ENCODE results near the gene PDS5A.
"Not testable (repeated sequence)": the region's sequence is repeated elsewhere in the genome, so short reads cannot be mapped to it uniquely, and the experiment has no call there.

PDS5A gene

GRCh38 chr4:39905019-39905418, 72.7 kb downstream of the PDS5A start:
- not testable (repeated sequence) for H3K27ac Mint-ChIP-seq

GRCh38 chr4:39900966-39901365, 76.7 kb downstream of the PDS5A start:
- Mint-ChIP-seq H3K36me3 (peaks cover 56% of the 10 kb centered on the region), H3K4me3 (no peak overlapping the region), H3K9me3 (no peaks in the 10 kb centered on the region), H3K27ac (no peak overlapping the region), H3K27me3 (no peaks in the 10 kb centered on the region), H3K4me1 (no peaks in the 10 kb centered on the region)
- DNase-seq = no peak
- CTCF ChIA-PET = interaction anchor here (0.9 kb wide), 1 partner anchor 12 kb away, joined by 3 read pairs; no protein-coding TSS in a partner anchor

More at GRCh38 chr4:39905019-39905418, 72.7 kb downstream of the PDS5A start:
- peaks cover 40% of the 10 kb centered on the region for H3K36me3 Mint-ChIP-seq
- H3K4me1 Mint-ChIP-seq, CTCF ChIA-PET, H3K4me3 Mint-ChIP-seq, H3K9me3 Mint-ChIP-seq, DNase-seq, H3K27me3 Mint-ChIP-seq: not testable (repeated sequence)

GRCh38 chr4:39899291-39899690, 78.4 kb downstream of the PDS5A start:
- no peak overlapping the region for H3K4me3 Mint-ChIP-seq
- H3K4me1 Mint-ChIP-seq = no peaks in the 10 kb centered on the region
- CTCF ChIA-PET = no interaction called here
- no peak overlapping the region for H3K27ac Mint-ChIP-seq
- H3K27me3 Mint-ChIP-seq = no peaks in the 10 kb centered on the region
- no peaks in the 10 kb centered on the region for H3K9me3 Mint-ChIP-seq
- H3K36me3 Mint-ChIP-seq = peaks cover 55% of the 10 kb centered on the region
- no peak for DNase-seq

- H3K36me3 Mint-ChIP-seq = peaks cover 56% of the 10 kb centered on the region
- CTCF ChIA-PET = no interaction called here
- H3K4me1 Mint-ChIP-seq = no peaks in the 10 kb centered on the region
- H3K27me3 Mint-ChIP-seq = no peaks in the 10 kb centered on the region
- no peak overlapping the region for H3K4me3 Mint-ChIP-seq
- H3K27ac Mint-ChIP-seq = no peak overlapping the region
- H3K9me3 Mint-ChIP-seq = no peaks in the 10 kb centered on the region
- no peak for DNase-seq
Observed at GRCh38 chr4:39898015-39898414, 79.7 kb downstream of the PDS5A start.

- CTCF ChIA-PET = no interaction called here
- no peaks in the 10 kb centered on the region for H3K4me1 Mint-ChIP-seq
- peaks cover 53% of the 10 kb centered on the region for H3K36me3 Mint-ChIP-seq
- no peaks in the 10 kb centered on the region for H3K9me3 Mint-ChIP-seq
- no peaks in the 10 kb centered on the region for H3K27me3 Mint-ChIP-seq
- no peak overlapping the region for H3K27ac Mint-ChIP-seq
- DNase-seq = no peak
- no peak overlapping the region for H3K4me3 Mint-ChIP-seq
Observed at GRCh38 chr4:39893693-39894072, 84.0 kb downstream of the PDS5A start.

- no peak for DNase-seq
- Mint-ChIP-seq H3K9me3 (no peaks in the 10 kb centered on the region), H3K4me3 (no peak overlapping the region), H3K27ac (no peak overlapping the region), H3K36me3 (peaks cover 56% of the 10 kb centered on the region), H3K27me3 (no peaks in the 10 kb centered on the region), H3K4me1 (no peaks in the 10 kb centered on the region)
- CTCF ChIA-PET = no interaction called here
Observed at GRCh38 chr4:39892988-39893692, 84.6 kb downstream of the PDS5A start.

GRCh38 chr4:39889226-39889625, 88.5 kb downstream of the PDS5A start:
- Mint-ChIP-seq H3K4me3 (no peak overlapping the region), H3K27ac (no peak overlapping the region), H3K4me1 (no peaks in the 10 kb centered on the region), H3K9me3 (no peaks in the 10 kb centered on the region), H3K36me3 (peaks cover 65% of the 10 kb centered on the region), H3K27me3 (no peaks in the 10 kb centered on the region)
- no peak for DNase-seq
- CTCF ChIA-PET = no interaction called here

GRCh38 chr4:39888541-39888940, 89.2 kb downstream of the PDS5A start:
- no peak for DNase-seq
- CTCF ChIA-PET = no interaction called here
- Mint-ChIP-seq H3K4me1 (no peaks in the 10 kb centered on the region), H3K36me3 (peaks cover 71% of the 10 kb centered on the region), H3K9me3 (no peaks in the 10 kb centered on the region), H3K4me3 (no peak overlapping the region), H3K27me3 (no peaks in the 10 kb centered on the region), H3K27ac (no peak overlapping the region)

GRCh38 chr4:39883646-39884045, 94.1 kb downstream of the PDS5A start:
- DNase-seq = no peak
- H3K27ac Mint-ChIP-seq = no peak overlapping the region
- CTCF ChIA-PET = no interaction called here
- peaks cover 63% of the 10 kb centered on the region for H3K36me3 Mint-ChIP-seq
- no peaks in the 10 kb centered on the region for H3K27me3 Mint-ChIP-seq
- H3K4me1 Mint-ChIP-seq = peaks cover 6% of the 10 kb centered on the region
- H3K4me3 Mint-ChIP-seq = no peak overlapping the region
- H3K9me3 Mint-ChIP-seq = no peaks in the 10 kb centered on the region

GRCh38 chr4:39881789-39882188, 95.9 kb downstream of the PDS5A start:
- Mint-ChIP-seq H3K4me3 (no peak overlapping the region), H3K9me3 (no peaks in the 10 kb centered on the region), H3K27ac (peak overlapping the region; percentile 42), H3K4me1 (peaks cover 6% of the 10 kb centered on the region), H3K36me3 (peaks cover 50% of the 10 kb centered on the region), H3K27me3 (no peaks in the 10 kb centered on the region)
- CTCF ChIA-PET = no interaction called here
- DNase-seq = no peak

GRCh38 chr4:39877971-39878370, 99.7 kb downstream of the PDS5A start:
- H3K4me1 Mint-ChIP-seq = peaks cover 24% of the 10 kb centered on the region
- no peak overlapping the region for H3K27ac Mint-ChIP-seq
- H3K9me3 Mint-ChIP-seq = no peaks in the 10 kb centered on the region
- peaks cover 45% of the 10 kb centered on the region for H3K36me3 Mint-ChIP-seq
- DNase-seq = no peak
- no peak overlapping the region for H3K4me3 Mint-ChIP-seq
- no peaks in the 10 kb centered on the region for H3K27me3 Mint-ChIP-seq
- CTCF ChIA-PET = no interaction called here

GRCh38 chr4:39873823-39874222, 103.9 kb downstream of the PDS5A start:
- peaks cover 18% of the 10 kb centered on the region for H3K4me1 Mint-ChIP-seq
- DNase-seq = peak; percentile 32
- H3K27ac Mint-ChIP-seq = peak overlapping the region; percentile 57
- H3K36me3 Mint-ChIP-seq = peaks cover 52% of the 10 kb centered on the region
- H3K4me3 Mint-ChIP-seq = no peak overlapping the region
- no peaks in the 10 kb centered on the region for H3K9me3 Mint-ChIP-seq
- H3K27me3 Mint-ChIP-seq = no peaks in the 10 kb centered on the region
- CTCF ChIA-PET = no interaction called here

GRCh38 chr4:39865280-39865679, 112.4 kb downstream of the PDS5A start:
- H3K27me3 Mint-ChIP-seq = no peaks in the 10 kb centered on the region
- H3K4me3 Mint-ChIP-seq = no peak overlapping the region
- H3K9me3 Mint-ChIP-seq = no peaks in the 10 kb centered on the region
- no peak overlapping the region for H3K27ac Mint-ChIP-seq
- CTCF ChIA-PET = no interaction called here
- H3K4me1 Mint-ChIP-seq = peaks cover 5% of the 10 kb centered on the region
- peaks cover 38% of the 10 kb centered on the region for H3K36me3 Mint-ChIP-seq
- no peak for DNase-seq

GRCh38 chr4:39864391-39864790, 113.3 kb downstream of the PDS5A start:
- Mint-ChIP-seq H3K36me3 (peaks cover 40% of the 10 kb centered on the region), H3K9me3 (no peaks in the 10 kb centered on the region), H3K4me3 (no peak overlapping the region), H3K27ac (no peak overlapping the region), H3K4me1 (peaks cover 5% of the 10 kb centered on the region), H3K27me3 (no peaks in the 10 kb centered on the region)
- CTCF ChIA-PET = no interaction called here
- no peak for DNase-seq

GRCh38 chr4:39860804-39861203, 116.9 kb downstream of the PDS5A start:
- peaks cover 5% of the 10 kb centered on the region for H3K9me3 Mint-ChIP-seq
- DNase-seq = no peak
- peaks cover 4% of the 10 kb centered on the region for H3K4me1 Mint-ChIP-seq
- no peaks in the 10 kb centered on the region for H3K27me3 Mint-ChIP-seq
- H3K4me3 Mint-ChIP-seq = no peak overlapping the region
- peak overlapping the region; percentile 5 for H3K27ac Mint-ChIP-seq
- peaks cover 58% of the 10 kb centered on the region for H3K36me3 Mint-ChIP-seq
- CTCF ChIA-PET = no interaction called here

Measured in activated naive CD4-positive, alpha-beta T cell treated with anti-CD3 and anti-CD28 coated beads, Interleukin-2, amount 10 ng/mL, durations not matched to agents 7 days and 5 days (primary cell).